Stimulated activated CD4-positive, alpha-beta T cell treated with anti-CD3 and anti-CD28 coated beads, Interleukin-2, amount 100 ng/mL, for 48 hours (primary cell): ENCODE results near the gene DOC2B.
"Not testable (repeated sequence)": the region's sequence is repeated elsewhere in the genome, so short reads cannot be mapped to it uniquely, and the experiment has no call there.

Source experiments
- DNase-seq, 2 donors: peaks; one replicate each; pipeline ENCODE4 v3.0.0-alpha.2; 2020

DOC2B gene

DNA sequence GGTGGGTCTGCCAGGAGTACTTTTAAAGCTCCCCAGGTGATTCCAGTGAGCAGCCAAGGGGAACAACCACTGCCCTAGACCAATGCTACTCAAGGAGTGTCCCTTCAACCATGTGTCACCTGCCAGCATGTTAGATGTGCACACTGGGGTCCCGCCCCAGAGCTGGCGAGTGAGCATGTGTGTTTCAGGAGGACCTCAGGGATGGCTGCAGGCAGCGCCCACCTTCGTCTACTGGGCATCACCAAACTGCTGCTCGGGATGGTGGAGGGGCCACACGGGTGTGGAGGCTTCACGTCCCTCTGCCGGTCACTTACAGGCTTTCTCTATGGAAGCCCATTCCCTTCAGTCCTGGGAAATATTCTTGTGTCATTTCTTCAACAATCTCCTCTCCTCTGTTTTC, 29.0 kb upstream of the DOC2B start:
- no peak for DNase-seq

DNA sequence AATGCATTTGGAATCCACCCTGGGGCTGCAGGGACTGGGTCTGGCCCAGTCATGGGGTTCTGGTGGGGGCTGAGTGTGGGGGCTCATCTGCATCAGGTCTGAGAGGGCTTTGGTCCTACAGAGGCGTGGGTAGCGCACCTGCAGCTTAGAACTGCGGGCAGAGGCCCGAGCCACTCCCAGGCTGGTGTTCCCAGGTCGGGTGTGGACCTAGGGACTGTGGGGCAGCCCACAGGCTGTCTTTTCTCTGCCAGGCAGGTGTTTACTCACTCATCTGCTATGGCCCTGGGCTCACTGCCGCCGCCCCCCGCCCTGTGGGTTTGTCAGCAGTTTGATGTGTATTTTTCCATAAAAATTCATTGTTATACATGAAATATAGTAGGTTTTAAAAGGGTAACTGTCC, 27.0 kb upstream of the DOC2B start:
- DNase-seq = no peak

GRCh38 chr17:207775-208174, 26.3 kb upstream of the DOC2B start:
- no peak for DNase-seq

DNA sequence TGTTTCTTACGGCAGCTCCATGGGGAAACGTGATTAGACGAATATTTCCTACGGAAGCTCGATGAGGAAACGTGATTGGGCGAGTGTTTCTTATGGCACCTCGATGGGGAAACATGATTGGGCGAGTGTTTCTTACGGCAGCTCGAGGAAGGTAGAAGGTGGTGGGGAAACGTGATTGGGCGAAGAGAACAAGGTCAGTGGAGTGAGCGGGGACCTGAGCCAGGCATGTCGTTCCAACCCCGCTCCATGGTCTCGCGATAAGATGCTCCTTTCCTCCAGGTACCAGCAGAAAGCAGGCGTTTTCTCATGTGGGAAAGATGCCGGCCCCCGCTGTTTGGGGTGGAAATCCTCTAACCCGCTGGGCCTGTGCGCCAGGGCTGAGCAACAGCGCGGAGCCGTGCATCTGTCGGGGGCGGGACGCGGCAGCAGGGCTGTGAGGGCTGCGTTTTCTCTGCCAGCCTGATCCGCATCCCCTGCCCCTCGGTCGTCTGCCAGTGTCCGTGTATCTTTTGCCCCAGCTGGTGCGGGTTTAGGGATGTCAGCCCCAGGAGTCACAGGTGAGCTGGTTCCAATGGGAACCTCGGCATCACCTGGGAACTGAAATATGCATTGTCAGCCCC, 25.6 kb upstream of the DOC2B start:
- DNase-seq = no peak

DNA sequence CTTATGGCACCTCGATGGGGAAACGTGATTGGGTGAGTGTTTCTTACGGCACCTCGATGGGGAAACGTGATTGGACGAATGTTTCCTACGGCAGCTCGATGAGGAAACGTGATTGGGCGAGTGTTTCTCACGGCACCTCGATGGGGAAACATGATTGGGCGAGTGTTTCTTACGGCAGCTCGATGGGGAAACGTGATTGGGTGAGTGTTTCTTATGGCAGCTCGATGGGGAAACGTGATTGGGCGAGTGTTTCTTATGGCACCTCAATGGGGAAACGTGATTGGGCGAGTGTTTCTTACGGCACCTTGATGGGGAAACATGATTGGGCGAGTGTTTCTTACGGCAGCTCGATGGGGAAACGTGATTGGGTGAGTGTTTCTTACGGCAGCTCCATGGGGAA, 25.0 kb upstream of the DOC2B start:
- DNase-seq = not testable (repeated sequence)

DNA sequence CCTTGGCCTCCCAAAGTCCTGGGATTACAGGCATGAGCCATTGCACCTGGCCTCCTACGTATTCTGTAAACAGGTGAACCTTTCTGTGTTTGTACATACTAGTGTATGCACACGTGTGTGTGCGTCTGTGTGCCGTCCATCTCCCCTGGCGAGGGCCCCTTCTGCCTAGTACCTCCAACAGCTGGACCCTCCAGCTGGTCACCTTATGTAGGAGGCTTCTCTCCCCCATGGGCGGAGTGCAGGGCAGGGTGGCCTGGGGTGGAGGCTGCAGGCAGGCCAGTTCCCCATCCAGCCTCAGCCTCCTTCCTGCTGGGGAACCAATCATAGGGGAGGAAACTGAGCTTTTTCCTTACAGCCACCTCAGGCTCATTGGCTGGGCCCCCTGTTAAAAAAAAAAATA, 24.4 kb upstream of the DOC2B start:
- DNase-seq = no peak

DNA sequence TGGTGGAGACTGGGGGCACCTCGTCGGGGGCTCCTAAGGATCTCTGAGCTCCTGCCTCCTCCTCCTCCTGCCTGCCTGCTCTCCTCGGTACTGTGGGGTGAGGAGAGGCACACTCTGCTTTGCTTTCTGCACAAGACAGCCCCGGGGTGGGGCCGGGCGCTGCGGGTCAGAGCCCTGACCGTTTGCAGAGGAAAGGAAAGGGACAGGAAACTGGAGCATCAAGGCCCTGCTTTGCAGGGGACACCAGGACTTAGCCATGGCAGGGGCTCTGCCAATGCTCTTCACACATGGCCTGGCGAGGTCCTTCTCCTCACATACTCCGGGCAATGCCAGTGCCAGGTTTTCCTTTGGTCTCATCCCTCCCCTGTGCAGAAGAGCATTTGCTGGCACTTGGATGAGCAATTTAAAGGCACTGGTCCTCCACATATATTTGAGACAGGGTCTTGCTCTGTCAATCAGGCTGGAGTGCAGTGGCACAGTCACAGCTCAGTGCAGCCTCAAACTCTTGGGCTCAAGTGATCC, 23.8 kb upstream of the DOC2B start:
- DNase-seq = no peak

- DNase-seq = no peak
Measured at GRCh38 chr17:204427-205147, 23.1 kb upstream of the DOC2B start.

DNA sequence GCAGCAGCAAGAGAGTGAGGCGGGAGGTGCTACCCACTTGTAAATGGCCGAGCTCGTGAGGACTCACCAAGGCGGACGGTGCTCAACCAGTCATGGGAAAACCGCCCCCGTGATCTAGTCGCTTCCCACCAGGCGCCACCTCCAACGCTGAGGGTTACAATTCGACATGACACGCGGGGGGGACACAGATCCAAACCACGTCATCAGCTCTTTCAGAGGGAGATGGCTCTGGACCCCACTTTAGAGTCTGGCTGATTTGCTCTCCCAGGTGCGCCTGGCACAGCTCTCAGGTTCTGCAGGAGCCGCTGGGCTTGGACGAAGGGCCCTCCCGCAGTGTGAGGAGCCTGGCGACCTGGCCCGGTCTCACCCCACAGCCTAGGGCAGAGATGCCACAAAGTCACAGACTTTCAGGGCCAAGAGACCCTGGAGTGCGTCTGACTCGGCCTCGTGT, 21.1 kb upstream of the DOC2B start:
- no peak for DNase-seq

DNA sequence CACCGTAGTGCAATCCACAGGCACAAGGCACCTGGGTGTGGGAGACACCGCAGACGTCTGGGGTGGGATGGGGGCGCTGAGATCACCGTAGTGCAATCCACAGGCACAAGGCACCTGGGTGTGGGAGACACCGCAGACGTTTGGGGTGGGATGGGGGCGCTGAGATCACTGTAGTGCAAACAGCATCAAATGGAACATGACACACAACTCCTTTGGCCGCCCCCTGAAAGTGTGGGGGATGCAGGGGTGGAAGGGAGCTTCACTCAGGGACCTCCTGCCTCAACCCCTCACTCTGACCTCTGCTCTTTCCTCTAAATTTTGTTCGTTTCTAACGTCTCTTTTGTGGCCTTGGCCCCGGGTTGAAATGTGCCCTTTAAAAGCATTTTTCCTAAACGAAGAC, 20.3 kb upstream of the DOC2B start:
- DNase-seq = not testable (repeated sequence)

DNA sequence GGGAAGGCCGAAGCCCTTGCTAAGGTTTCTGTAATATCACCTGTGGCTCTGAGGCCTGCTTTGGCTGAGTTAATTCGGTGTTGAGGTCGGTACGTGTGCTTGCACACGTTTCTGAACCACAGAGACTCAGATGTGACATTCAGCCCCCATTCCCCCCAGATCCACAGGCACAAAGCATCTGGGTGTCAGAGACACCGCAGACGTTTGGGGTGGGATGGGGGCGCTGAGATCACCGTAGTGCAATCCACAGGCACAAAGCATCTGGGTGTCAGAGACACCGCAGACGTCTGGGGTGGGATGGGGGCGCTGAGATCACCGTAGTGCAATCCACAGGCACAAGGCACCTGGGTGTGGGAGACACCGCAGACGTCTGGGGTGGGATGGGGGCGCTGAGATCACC, 19.8 kb upstream of the DOC2B start:
- DNase-seq = not testable (repeated sequence)

DNA sequence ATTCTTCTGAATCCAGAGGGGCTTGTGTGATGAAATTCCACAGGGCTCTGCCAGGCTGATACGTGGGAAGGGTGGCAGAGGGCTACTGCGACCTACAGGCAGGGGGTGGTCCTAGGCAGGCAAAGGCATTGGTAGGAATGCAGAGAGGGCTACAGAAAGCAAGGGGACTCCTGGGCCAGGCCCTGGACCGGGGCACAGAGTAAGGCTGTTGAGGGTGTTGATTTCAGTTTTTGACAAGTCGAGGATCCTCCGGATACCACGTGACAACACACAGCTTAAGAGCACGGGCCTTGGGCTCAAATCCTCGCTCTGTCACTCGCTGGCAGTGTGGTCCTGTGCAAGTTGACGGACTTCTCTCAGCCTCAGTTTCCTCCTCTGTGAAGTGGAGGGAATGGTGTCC, 19.1 kb upstream of the DOC2B start:
- DNase-seq = no peak

DNA sequence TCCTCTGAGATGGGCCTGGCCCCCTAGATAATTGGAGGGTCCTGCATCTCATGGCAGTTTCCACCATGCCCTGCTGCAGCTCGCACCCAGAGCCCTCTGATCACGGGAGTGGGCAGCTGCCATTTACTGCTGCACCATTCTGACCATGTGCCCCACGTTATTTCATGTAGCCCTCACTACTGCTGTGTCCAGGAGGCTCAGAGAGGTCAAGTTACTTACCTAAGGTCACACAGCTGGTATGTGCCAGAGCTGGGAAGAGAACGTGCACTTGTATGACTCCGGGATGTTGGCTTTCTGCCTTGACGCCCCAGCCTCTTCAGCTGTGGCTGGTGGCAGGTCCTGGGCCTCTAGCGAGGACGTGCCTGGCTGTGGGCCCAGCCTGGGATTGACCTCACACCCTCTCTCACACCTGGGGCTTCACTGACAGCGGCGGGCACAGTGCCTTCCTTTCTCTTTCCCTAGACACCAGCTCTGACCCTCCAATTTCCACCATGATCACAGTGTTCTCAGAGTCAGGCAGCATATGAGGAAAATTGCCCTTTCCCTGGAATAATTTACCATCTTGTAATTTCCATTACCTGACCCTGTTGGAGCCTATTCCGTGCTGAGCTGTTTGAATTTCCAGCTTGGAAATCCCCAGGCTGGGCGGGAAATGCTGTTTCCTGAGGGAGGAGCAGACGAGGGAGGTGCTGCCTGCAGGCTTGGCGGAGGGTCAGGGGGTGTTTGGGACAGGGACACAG, 18.5 kb upstream of the DOC2B start:
- no peak for DNase-seq

DNA sequence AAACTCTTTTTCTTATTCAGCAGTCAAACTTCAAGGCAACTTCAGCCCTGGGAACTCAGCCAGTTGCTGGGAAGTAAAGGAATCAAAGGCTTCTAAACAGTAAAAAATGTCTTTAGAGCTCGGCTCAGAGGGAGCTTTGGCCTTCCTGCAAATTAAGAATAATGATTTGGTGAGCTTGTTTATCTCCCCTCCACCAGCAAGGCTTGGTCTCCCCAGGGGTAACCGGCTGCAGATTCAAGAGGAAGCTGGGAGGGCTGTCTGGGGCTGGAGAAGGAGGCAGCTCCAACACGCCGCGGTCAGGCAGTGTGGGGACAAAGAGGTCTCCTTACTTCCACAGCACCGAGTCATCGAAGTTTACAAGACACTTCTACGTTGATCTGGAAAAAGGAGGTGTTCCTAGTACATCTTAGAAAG, 17.7 kb upstream of the DOC2B start:
- no peak for DNase-seq

DNA sequence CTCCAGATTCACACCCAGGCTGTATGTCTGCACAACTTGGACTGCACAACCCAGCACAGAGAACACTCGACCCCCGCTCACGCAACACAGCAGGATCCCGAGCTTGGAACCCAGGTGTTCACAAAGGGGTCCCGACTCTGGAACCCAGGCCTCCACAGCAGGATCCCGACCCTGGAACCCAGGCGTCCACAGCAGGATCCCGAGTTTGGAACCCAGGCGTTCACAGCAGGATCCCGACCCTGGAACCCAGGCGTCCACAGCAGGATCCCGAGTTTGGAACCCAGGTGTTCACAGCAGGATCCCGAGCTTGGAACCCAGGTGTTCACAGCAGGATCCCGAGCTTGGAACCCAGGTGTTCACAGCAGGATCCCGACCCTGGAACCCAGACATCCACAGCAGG, 16.8 kb upstream of the DOC2B start:
- not testable (repeated sequence) for DNase-seq

GRCh38 chr17:197352-197751, 15.9 kb upstream of the DOC2B start:
- no peak for DNase-seq

- no peak for DNase-seq
Measured at GRCh38 chr17:194828-195602, 13.6 kb upstream of the DOC2B start.

DNA sequence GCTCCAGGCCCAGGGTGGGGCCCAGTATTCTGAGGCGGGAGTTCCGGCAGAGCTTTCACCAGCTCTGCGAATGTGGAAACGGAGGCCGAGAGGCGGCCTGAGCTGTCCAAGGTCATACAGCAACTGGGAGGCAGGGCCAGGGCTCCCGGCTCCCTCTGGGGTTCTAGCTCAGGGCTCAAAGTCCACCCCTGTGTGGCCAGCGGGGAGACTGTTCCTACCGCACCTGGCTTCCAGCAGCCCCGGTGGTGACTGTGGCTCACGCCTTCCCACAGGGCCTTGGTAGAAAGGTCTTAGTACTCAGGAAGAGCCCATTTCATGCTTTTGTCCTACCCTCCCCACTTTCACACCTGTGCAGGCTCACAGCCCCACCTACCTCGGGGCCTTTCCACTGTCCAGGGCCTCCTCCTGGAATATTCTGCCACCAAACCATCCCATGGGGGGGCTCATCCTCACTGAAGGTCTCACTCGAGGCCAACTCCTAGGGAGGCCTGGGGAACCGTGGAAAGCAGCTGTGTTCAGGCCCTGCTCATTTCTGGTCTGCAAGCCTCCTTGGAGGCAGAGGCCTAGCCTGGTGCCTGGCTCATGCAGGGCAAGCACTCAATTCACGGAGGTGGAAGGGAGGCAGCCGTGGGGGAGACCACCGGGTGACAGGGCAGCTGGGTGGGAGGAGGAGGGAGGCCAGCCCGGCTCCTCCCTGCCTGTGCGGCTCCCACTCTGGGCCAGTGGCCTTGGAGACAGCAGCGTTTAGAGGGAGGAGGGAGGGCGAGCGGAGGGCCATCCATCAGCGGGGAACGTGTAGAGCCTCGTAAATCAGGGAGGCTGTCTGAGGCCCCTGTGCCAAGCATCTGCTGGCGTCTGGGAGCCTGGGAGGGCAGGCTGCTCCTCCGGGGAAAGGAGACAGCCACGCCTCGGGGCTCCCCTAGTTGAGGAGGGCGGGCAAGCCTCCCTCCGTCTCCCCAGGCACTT, 12.7 kb upstream of the DOC2B start:
- no peak for DNase-seq

DNA sequence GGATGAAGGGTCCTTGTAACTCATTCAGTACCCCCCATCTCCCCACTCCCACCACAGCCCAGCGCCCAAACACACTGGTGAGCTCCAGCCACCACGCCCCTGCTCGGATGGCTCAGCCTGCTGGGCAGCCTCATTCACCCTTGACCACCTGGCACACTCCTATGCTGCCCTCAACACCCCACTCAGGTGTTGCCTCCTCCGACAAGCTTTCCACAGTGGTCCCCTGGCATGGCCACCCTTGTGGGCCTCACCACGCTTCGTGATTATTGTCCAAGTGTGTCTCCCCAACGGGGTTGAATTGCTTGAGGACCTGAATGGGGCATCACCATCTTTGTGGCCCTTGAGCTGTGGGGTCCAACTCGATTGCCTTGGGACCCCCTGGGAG, 12.0 kb upstream of the DOC2B start:
- DNase-seq = no peak

DNA sequence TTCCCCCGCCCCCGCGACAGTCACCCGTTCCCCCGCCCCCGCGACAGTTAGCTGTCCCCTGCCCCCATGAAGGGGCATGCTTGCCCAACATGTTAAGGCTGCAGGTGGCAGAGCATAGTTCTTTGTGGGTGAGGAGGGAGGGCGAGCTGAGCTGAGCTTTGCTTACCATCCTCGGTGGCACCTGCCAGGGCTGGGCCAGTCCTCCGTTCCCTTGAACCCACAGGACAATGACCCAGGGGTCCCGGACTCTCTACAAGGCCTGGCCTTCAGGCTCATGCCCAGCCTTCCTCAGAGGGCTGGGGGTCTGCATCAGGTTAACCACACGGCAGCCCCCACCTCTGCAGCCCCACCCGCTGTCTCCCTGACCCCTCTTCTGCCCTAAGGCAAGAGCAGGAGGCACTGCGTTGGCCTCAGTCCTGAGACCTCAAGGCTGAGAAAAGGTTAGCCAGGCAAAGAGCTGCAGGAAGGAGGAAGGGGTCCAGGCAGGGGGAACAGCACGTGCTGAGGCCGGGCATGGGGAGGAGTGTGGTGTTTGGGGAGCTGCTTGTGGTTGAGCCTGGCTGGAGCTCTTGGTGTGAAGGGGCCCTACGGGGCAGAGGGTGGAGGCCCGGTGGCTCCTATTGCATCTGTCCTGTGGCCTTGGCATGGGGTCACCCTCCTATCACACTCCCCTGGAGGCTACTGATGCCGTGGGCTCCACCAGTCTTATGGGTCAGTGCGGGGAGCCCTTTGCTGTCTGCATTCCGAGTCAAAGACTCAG, 11.4 kb upstream of the DOC2B start:
- no peak for DNase-seq

DNA sequence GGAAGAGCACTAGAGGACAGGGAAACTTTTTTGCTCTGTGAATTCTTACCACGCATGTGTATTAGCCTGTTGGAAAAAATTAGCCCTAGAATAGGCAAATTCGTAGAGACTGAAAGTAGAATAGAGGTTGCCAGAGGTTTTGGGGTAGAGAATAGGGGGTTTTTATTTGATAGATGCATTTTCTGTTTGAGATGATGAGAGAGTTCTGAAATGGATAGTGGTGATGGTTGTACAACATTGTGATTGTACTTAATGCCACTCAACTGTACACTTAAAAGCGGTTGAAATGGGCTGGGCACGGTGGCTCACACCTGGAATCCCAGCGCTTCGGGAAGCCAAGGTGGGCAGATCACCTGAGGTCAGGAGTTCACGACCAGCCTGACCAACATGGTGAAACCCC, 8.0 kb upstream of the DOC2B start:
- DNase-seq = no peak
